Trophoblast cell (in vitro differentiated cells and primary cell): ENCODE data around the gene HAUS8.

Experiments
- DNase-seq, 2 donors: peaks; one replicate each; pipeline ENCODE4 v3.0.0-alpha.2; 2016
- H2AFZ ChIP-seq: 2 replicates; pipeline ENCODE4 v1.6.1; 2013; ENCODE audit warnings: low read length, moderate library complexity, mild to moderate bottlenecking; ENCODE audit not compliant: insufficient read depth, poor library complexity
- H2AK5ac ChIP-seq: 2 replicates; pipeline ENCODE4 v1.6.1; 2013; ENCODE audit warnings: mild to moderate bottlenecking, low read length
- H2BK120ac ChIP-seq: 2 replicates; pipeline ENCODE4 v1.6.1; 2013; ENCODE audit warnings: low read length, mild to moderate bottlenecking, moderate library complexity; ENCODE audit not compliant: insufficient read depth, poor library complexity
- H2BK12ac ChIP-seq: 2 replicates; pipeline ENCODE4 v1.6.1; 2013; ENCODE audit warnings: mild to moderate bottlenecking, low read length, moderate library complexity
- H2BK5ac ChIP-seq: 2 replicates; pipeline ENCODE4 v1.6.1; 2013; ENCODE audit warnings: low read length, low read depth, moderate library complexity, mild to moderate bottlenecking; ENCODE audit not compliant: poor library complexity
- H3K14ac ChIP-seq: 2 replicates; pipeline ENCODE4 v1.6.1; 2013; ENCODE audit warnings: mild to moderate bottlenecking, low read length
- H3K18ac ChIP-seq: 2 replicates; pipeline ENCODE4 v1.6.1; 2013; ENCODE audit warnings: mild to moderate bottlenecking, low read length
- H3K23ac ChIP-seq: 2 replicates; pipeline ENCODE4 v1.6.1; 2013; ENCODE audit warnings: low read length
- H3K27ac ChIP-seq: 2 replicates; pipeline ENCODE4 v1.5.1; 2013; ENCODE audit warnings: low read depth, mild to moderate bottlenecking, inconsistent platforms, low read length, moderate library complexity
- H3K27me3 ChIP-seq: 2 replicates; pipeline ENCODE4 v1.6.1; 2013; ENCODE audit warnings: inconsistent platforms, mild to moderate bottlenecking, low read length, moderate library complexity; ENCODE audit not compliant: insufficient read depth
- H3K36me3 ChIP-seq, 2 experiments: 1 replicate in 1 of 2; 2 replicates in 1 of 2; pipeline ENCODE4 v1.6.1; 2013; ENCODE audit warnings: low read length in 2 of 2, mild to moderate bottlenecking in 2 of 2, moderate library complexity in 1 of 2; ENCODE audit not compliant: insufficient read depth in 2 of 2, control insufficient read depth in 1 of 2
- H3K4ac ChIP-seq: 2 replicates; pipeline ENCODE4 v1.6.1; 2013; ENCODE audit warnings: low read depth, mild to moderate bottlenecking, low read length, moderate library complexity
- H3K4me1 ChIP-seq, 2 experiments: 1 replicate in 1 of 2; 2 replicates in 1 of 2; pipeline ENCODE4 v1.6.1; 2013; ENCODE audit warnings: low read length in 2 of 2, mild to moderate bottlenecking in 2 of 2, moderate library complexity in 1 of 2; ENCODE audit not compliant: insufficient read depth in 2 of 2, control insufficient read depth in 1 of 2
- H3K4me2 ChIP-seq: 2 replicates; pipeline ENCODE4 v1.6.1; 2013; ENCODE audit warnings: inconsistent platforms, mild to moderate bottlenecking, low read length, moderate library complexity
- H3K4me3 ChIP-seq: 2 replicates; pipeline ENCODE4 v1.5.1; 2013; ENCODE audit warnings: mild to moderate bottlenecking, low read depth, low read length, inconsistent platforms
- H3K79me1 ChIP-seq: one replicate; pipeline ENCODE4 v1.6.1; 2013; ENCODE audit warnings: low read length
- H3K79me2 ChIP-seq: 2 replicates; pipeline ENCODE4 v1.6.1; 2013; ENCODE audit warnings: low read length, mild to moderate bottlenecking; ENCODE audit not compliant: control insufficient read depth, insufficient read depth, poor library complexity
- H3K9ac ChIP-seq: 2 replicates; pipeline ENCODE4 v1.6.1; 2013; ENCODE audit warnings: mild to moderate bottlenecking, low read length
- H3K9me3 ChIP-seq: 2 replicates; pipeline ENCODE4 v1.6.1; 2013; ENCODE audit warnings: low read depth, mild to moderate bottlenecking, control low read depth, inconsistent platforms, low read length; ENCODE audit not compliant: insufficient read depth
- H4K12ac ChIP-seq: 2 replicates; pipeline ENCODE4 v1.6.1; 2013; ENCODE audit warnings: low read depth, mild to moderate bottlenecking, low read length, moderate library complexity
- H4K8ac ChIP-seq: 2 replicates; pipeline ENCODE4 v1.6.1; 2013; ENCODE audit warnings: low read depth, mild to moderate bottlenecking, low read length, moderate library complexity
- H4K91ac ChIP-seq: one replicate; pipeline ENCODE4 v1.6.1; 2013; ENCODE audit warnings: low read depth, mild to moderate bottlenecking, low read length, moderate library complexity
- WGBS: extraction: QIAGEN DNeasy Blood & Tissue Kit; methylation state at CpG from one replicate; pipeline ENCODE4 v1.1.7; 2013; ENCODE audit warnings: missing lambda C conversion rate; ENCODE audit not compliant: insufficient read length, insufficient coverage; ENCODE audit errors: extremely low coverage; 5-methylcytosine and 5-hydroxymethylcytosine counted together

The HAUS8 gene

DNA sequence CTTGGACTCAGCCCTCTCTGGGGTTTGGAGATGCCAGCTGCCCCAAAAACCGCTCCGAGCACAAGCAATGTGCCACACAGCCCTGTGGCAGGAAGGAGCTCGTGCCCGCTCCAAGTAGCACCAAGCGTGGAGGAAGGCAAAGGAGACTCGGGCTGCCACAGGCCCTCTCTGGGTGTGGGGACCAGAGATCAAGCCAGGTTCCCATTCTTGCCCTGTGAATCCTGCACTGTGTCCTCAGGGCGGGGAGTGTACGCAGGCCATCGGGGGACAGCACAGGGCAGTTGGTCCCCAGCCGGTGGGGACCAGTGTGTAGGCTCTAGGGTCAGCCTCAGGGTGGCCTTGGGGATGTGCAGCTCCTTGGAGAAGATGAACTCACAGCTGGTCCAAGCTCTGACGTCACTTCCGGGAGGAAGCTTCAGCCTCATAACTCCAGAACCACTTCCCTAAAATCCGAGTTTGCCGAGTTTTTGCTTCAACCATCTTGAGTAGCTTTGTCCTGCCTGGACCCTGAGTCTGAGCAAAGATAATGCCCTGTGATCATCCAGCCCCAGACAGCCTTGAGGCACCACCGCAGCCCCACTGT is 39.3 kb downstream of the HAUS8 start:
- no peak overlapping the region for H3K27ac ChIP-seq
- H3K9ac ChIP-seq: no peak overlapping the region
- no peaks in the 10 kb centered on the region for H3K36me3 ChIP-seq
- no peak overlapping the region for H3K4ac ChIP-seq
- no peak overlapping the region for H3K14ac ChIP-seq
- H3K4me3 ChIP-seq: no peak overlapping the region
- no peak overlapping the region for H2BK120ac ChIP-seq
- no CpG with 5 or more reads among the region's 15 CpGs for WGBS
- DNase-seq: peak in 1 of 2 donors; percentile 22
- H3K27me3 ChIP-seq: no peaks in the 10 kb centered on the region
- no peaks in the 10 kb centered on the region for H3K4me1 ChIP-seq
- H3K18ac ChIP-seq: no peak overlapping the region
- H2AFZ ChIP-seq: no peak overlapping the region
- no peak overlapping the region for H2AK5ac ChIP-seq
- no peaks in the 10 kb centered on the region for H3K79me2 ChIP-seq
- H2BK12ac ChIP-seq: no peak overlapping the region
- H4K91ac ChIP-seq: no peak overlapping the region
- no peak overlapping the region for H2BK5ac ChIP-seq
- no peak overlapping the region for H4K12ac ChIP-seq
- no peak overlapping the region for H3K4me2 ChIP-seq
- H3K79me1 ChIP-seq: no peaks in the 10 kb centered on the region
- no peak overlapping the region for H3K23ac ChIP-seq
- no peak overlapping the region for H4K8ac ChIP-seq
- H3K9me3 ChIP-seq: peaks cover 2% of the 10 kb centered on the region

DNA sequence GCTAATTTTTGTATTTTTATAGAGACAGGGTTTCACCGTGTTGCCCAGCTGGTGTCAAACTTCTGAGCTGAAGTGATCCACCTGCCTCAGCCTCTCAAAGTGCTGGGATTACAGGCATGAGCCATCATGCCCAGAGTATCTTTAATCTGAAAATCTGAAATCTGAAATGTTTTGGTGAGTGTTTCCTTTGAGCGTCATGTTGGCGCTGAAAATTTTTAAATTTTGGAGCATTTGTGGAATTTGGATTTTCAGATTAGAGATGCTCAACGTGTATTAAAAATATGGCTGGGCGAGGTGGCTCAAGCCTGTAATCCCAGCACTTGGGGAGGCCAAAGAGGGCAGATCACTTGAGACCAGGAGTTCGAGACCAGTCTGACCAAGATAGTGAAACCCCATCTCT is 43.5 kb downstream of the HAUS8 start:
- Histone ChIP-seq H3K9me3 (peaks cover 2% of the 10 kb centered on the region), H4K12ac (no peak overlapping the region), H2BK5ac (no peak overlapping the region), H3K9ac (no peak overlapping the region), H2BK12ac (no peak overlapping the region), H2AK5ac (no peak overlapping the region), H3K4me3 (no peak overlapping the region), H4K91ac (no peak overlapping the region), H3K79me2 (no peaks in the 10 kb centered on the region), H4K8ac (no peak overlapping the region), H3K18ac (no peak overlapping the region), H3K36me3 (no peaks in the 10 kb centered on the region), H2AFZ (no peak overlapping the region), H2BK120ac (no peak overlapping the region), H3K27ac (no peak overlapping the region), H3K14ac (no peak overlapping the region), H3K27me3 (no peaks in the 10 kb centered on the region), H3K4me1 (no peaks in the 10 kb centered on the region), H3K79me1 (no peaks in the 10 kb centered on the region), H3K4ac (no peak overlapping the region), H3K4me2 (no peak overlapping the region), H3K23ac (no peak overlapping the region)
- peak; percentile 35 to 93 for DNase-seq
- WGBS: no CpG with 5 or more reads among the region's 6 CpGs

DNA sequence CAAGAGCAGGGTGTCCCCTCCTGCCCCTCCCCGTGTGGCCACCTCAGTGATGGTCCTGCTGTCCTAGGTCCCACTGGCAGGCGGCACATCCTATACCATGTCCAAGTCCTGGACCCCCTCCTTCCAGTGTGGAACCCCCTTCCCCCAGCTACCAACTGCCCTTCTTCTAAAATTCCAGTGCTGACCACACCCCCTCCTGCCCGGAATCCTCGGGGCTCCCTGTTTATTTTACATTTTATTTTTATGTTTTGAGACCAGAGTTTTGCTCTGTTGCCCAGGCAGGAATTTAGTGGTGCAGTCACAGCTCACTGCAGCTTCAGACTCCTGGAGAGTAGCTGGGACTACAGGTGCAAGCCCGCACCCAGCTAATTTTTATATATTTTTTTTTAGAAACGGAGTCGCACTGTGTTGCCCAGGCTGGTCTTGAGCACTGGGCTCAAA is 47.7 kb downstream of the HAUS8 start:
- no peaks in the 10 kb centered on the region for H3K27me3 ChIP-seq
- H3K4me1 ChIP-seq: peaks cover 11 to 16% of the 10 kb centered on the region in 2 experiments
- H3K9me3 ChIP-seq: peaks cover 4% of the 10 kb centered on the region
- no peak overlapping the region for H3K4me3 ChIP-seq
- H3K27ac ChIP-seq: no peak overlapping the region
- no peak overlapping the region for H2BK120ac ChIP-seq
- H2BK12ac ChIP-seq: no peak overlapping the region
- H2BK5ac ChIP-seq: no peak overlapping the region
- H4K8ac ChIP-seq: peak overlapping the region; percentile 43
- no peak overlapping the region for H4K91ac ChIP-seq
- WGBS: no CpG with 5 or more reads among the region's 7 CpGs
- DNase-seq: no peak
- H3K79me2 ChIP-seq: no peaks in the 10 kb centered on the region
- no peak overlapping the region for H3K4me2 ChIP-seq
- H3K23ac ChIP-seq: no peak overlapping the region
- H3K79me1 ChIP-seq: peaks cover 6% of the 10 kb centered on the region
- no peak overlapping the region for H3K4ac ChIP-seq
- no peak overlapping the region for H3K14ac ChIP-seq
- H2AK5ac ChIP-seq: no peak overlapping the region
- H3K18ac ChIP-seq: no peak overlapping the region
- no peak overlapping the region for H3K9ac ChIP-seq
- no peak overlapping the region for H4K12ac ChIP-seq
- no peak overlapping the region for H2AFZ ChIP-seq
- no peaks in the 10 kb centered on the region for H3K36me3 ChIP-seq

GRCh38 chr19:17026706-17027534 is 48.3 kb downstream of the HAUS8 start, which contains the start of gene CPAMD8:
TSS of gene CPAMD8 (minus strand) at chr19:17026810. CDS start at chr19:17026642, 168 bp downstream.
- Histone ChIP-seq H3K9ac (no peak within 1 kb of the TSS), H3K79me2 (no peaks in the 10 kb centered on the region), H3K4me3 (peak within 1 kb of the TSS; percentile 75), H4K12ac (no peak within 1 kb of the TSS), H3K27me3 (no peaks in the 10 kb centered on the region), H3K4me1 (peaks cover 11 to 20% of the 10 kb centered on the region in 2 experiments), H2BK12ac (no peak within 1 kb of the TSS), H2BK120ac (no peak within 1 kb of the TSS), H2BK5ac (no peak within 1 kb of the TSS), H3K14ac (no peak within 1 kb of the TSS), H3K27ac (no peak within 1 kb of the TSS), H3K18ac (peak within 1 kb of the TSS; percentile 12), H3K4me2 (peak within 1 kb of the TSS; percentile 100), H3K4ac (no peak within 1 kb of the TSS), H3K79me1 (peaks cover 6% of the 10 kb centered on the region), H3K9me3 (peaks cover 3% of the 10 kb centered on the region), H4K8ac (peak within 1 kb of the TSS; percentile 43), H3K23ac (no peak within 1 kb of the TSS), H3K36me3 (no peaks in the 10 kb centered on the region), H2AFZ (peak within 1 kb of the TSS; percentile 23), H4K91ac (no peak within 1 kb of the TSS), H2AK5ac (peak within 1 kb of the TSS; percentile 52)
- no peak for DNase-seq
- no CpG with 5 or more reads among the region's 67 CpGs for WGBS
